GM21737 (cell line): ENCODE results near the gene MGAT5.

ENCODE experiments used
- ATAC-seq: cut with Tn5 transposase; IDR thresholded peaks from one replicate; pipeline ENCODE4 v1.9.1; 2021; ENCODE audit warnings: mild to moderate bottlenecking, moderate library complexity; ENCODE audit not compliant: unreplicated experiment

The MGAT5 gene

GRCh38 chr2:134359367-134360081, 105.7 kb downstream of the MGAT5 start:
- no peak for ATAC-seq

- ATAC-seq: no peak
These were observed 107.0 kb downstream of the MGAT5 start for GRCh38 chr2:134360745-134361487.

DNA sequence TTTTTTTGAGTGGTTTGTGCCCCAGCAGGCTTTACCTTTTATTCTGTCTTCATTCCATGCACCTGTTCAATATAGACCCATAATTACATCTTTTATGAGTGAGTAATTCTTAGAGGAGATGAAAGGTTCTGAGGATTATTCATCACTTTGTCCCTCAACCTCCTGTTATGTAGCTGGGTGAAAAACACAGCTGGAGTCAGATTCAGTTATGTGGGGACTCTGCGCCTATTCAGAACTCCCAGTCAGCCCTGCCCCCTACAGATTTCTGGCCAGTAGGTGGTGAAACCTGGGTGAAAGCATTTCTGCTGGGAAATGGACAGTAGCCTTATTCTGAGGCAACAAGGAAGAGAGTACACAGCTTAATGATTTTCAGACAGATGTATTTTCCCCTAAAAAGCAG, 107.8 kb downstream of the MGAT5 start:
- ATAC-seq: no peak

- ATAC-seq: no peak
These were observed 108.3 kb downstream of the MGAT5 start for GRCh38 chr2:134362152-134362668.

- no peak for ATAC-seq
These were observed 108.9 kb downstream of the MGAT5 start for GRCh38 chr2:134362740-134363139.

DNA sequence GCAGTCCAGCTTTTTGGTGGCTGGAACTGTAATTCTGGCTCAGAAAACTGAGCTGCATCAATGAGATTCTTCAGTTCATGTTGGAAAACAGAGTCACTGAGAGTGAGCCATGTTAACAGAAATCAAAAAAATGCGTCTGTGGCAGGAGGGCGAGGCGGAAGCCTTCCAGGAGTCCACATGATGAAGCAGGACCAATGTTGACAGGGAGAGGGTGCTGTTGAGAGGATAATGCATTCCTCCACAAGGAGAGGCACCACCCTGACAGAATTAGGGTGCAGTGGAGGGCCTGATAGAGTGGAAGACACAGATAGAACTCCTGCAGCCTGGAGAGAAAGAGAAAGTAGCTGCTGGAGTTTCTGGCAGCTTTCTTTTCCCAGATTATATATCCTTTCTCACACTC, 111.5 kb downstream of the MGAT5 start:
- ATAC-seq: no peak

GRCh38 chr2:134366359-134366758, 112.5 kb downstream of the MGAT5 start:
- ATAC-seq: no peak

- ATAC-seq: no peak
These were observed 113.3 kb downstream of the MGAT5 start for GRCh38 chr2:134367213-134367612.

- no peak for ATAC-seq
These were observed 114.3 kb downstream of the MGAT5 start for GRCh38 chr2:134368009-134368817.

DNA sequence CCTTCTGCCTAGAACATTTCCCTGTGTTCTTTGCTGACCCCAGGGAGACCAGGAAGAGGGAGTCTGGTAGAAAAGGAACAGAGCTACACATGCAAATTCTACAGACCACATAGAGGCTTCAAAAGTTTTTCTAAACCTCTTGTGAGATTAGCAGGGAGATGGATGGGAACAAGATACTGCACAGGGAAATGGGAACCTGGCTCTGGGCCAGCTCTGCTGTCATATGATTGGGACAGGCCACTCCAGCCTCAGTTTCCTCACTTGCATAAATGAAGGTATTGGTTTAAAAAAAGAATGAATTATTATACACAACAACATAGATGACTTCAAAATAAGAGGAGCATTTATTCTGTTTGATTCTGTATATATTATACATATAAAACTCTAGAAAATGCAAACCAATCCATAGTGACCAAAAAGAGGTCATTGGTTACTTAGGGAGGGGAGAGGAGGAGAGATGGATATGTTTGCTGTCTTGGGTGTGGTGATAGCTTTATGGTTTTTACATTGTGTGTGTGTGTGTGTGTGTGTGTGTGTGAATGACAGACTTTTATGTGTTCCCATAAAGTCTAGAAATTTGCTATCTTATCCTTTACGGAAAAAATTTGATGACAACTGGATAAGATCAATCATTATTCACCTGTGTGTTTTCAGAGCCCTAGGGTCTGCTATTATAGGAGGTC, 115.5 kb downstream of the MGAT5 start:
- ATAC-seq: no peak

- no peak for ATAC-seq
These were observed 117.0 kb downstream of the MGAT5 start for GRCh38 chr2:134370655-134371445.

DNA sequence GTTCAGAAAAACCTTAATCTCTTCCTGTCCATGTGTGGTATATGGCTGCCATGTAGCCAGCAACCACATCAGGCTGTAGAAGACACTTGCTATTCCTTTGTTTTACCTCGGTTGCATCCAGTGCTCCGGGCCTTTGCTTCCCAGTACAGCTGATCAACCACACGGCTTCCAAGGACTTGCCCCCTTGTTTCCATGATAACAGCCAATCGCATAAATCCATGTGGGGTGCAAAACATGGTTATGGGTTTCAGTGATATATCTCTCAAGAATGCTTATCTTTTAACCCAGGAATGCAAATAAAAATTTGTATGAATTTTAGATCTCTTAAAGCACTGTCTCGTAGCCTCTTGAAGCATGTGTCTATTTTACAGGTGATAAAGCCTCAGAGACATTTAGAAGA, 118.3 kb downstream of the MGAT5 start:
- no peak for ATAC-seq

DNA sequence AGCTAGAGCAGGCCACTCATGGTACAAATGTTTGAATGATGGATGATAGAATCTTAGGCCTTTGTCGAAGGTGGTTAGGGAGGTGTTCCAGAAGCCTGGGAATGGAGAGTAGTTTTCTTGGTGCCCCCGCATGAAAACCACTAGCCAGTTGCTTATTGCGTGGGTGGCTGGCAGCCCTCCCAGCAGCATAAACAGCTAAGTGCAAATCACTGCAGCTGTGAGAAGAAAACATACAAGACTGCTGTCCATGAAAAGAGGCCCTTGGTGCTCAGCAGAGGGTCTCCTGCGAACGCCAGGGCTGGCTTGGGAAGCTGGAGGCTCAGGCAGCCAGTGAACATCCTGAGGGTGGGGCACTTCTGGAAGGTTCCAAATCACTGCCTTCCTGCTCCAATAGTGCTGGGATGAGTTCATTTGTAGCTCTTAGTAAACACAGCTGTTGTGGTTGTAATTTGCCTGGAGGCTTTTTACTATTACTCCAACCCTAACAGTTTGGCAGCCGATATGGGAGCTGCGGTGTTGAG, 118.8 kb downstream of the MGAT5 start:
- ATAC-seq: no peak

DNA sequence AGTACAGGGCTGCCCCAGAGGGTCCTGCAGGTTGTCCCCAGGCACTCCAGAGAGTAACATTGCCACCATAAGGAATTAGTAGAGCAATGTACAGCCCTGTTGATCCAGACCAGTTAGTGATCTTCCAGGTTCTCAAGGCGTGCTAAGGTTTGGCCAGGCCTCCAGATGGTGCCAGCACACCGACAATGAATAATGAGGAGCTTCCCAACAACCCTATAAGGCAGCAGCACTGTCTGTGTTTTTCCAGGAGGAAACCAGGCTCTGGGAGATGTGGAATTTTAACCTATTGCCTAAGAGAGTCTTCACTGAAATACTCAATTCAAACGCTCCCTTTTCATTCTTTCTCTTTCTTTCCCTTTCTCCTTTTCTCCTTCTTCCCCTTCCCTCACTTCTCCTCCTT, 122.1 kb downstream of the MGAT5 start:
- ATAC-seq: no peak

- ATAC-seq: no peak
These were observed 123.9 kb downstream of the MGAT5 start for GRCh38 chr2:134377730-134378129.

DNA sequence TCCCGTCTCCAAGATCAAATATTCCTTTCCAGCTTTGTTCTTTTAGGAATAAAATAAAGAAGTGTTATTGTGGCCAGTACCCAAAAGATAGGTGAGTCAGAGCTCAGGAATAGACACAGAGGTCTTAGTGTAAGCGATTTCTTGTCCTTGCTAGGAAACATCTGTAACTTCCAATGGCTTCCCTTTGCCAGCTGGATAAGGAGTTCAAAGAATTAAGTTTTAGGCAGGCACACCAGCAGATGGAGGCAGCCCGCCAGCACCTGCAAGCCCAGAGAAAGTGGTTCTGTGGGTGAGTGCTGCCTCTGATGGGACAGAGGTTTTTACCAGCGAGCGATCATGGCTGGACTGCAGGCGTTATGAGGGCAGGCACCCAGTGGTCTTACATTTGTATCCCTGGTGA, 125.4 kb downstream of the MGAT5 start:
- ATAC-seq: no peak

GRCh38 chr2:134379722-134380121, 125.8 kb downstream of the MGAT5 start:
- no peak for ATAC-seq

DNA sequence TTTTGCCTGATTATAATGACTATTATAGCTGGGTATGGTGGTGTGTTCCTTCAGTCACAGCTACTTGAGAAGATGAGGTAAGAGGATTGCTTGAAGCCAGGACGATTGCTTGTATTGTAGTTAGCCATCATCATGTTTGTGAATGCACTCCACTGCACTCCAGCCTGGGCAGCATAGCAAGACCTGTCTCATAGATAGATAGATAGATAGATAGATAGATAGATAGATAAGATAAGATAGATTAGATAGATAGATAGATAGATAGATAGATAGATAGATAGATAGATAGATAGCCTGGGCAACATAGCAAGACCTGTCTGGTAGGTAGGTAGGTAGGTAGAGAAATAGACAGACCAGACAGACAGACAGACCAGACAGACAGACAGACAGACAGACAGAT, 127.3 kb downstream of the MGAT5 start:
- no peak for ATAC-seq

- ATAC-seq: no peak
These were observed 130.3 kb downstream of the MGAT5 start for GRCh38 chr2:134384131-134384530.

- no peak for ATAC-seq
These were observed 131.3 kb downstream of the MGAT5 start for GRCh38 chr2:134385195-134385594.
